Retinal pigment epithelial cell (primary cell): ENCODE results near the gene CAMSAP3.

Experiments
- DNase-seq: peaks from one replicate; pipeline ENCODE4 v3.0.0-alpha.2; 2010; ENCODE audit warnings: low read depth
- H3K4me3 ChIP-seq: 2 replicates; pipeline ENCODE4 v1.5.1; 2011; ENCODE audit warnings: mild to moderate bottlenecking, low read length, control low read depth, moderate library complexity
- TF ChIP-seq, protein P1 (sequence below): conservative IDR thresholded peaks from 2 replicates; pipeline ENCODE4 v1.5.1; 2011; ENCODE audit warnings: low read depth, low read length, control low read depth, inconsistent platforms

The CAMSAP3 gene

DNA sequence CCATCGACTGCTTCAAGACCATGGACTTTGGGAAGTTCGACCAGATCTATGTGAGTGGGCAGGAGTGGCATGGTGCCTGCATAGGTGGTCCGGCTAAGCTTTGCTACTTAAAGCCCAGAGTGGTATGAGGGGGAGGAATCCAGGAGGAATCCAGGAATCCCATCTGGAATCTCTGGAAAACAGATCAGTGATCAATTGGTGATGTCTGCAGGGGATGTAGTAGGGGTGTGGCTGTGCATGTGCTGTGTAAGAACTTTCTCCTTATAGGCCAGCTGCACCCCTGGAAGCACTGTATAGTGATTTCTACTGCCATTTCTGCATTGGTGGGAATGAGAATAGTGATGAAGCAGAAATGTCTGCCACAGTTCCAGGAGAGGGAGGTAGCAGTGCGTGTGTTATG, 36.6 kb upstream of the CAMSAP3 start:
- TF ChIP-seq, protein P1, sequence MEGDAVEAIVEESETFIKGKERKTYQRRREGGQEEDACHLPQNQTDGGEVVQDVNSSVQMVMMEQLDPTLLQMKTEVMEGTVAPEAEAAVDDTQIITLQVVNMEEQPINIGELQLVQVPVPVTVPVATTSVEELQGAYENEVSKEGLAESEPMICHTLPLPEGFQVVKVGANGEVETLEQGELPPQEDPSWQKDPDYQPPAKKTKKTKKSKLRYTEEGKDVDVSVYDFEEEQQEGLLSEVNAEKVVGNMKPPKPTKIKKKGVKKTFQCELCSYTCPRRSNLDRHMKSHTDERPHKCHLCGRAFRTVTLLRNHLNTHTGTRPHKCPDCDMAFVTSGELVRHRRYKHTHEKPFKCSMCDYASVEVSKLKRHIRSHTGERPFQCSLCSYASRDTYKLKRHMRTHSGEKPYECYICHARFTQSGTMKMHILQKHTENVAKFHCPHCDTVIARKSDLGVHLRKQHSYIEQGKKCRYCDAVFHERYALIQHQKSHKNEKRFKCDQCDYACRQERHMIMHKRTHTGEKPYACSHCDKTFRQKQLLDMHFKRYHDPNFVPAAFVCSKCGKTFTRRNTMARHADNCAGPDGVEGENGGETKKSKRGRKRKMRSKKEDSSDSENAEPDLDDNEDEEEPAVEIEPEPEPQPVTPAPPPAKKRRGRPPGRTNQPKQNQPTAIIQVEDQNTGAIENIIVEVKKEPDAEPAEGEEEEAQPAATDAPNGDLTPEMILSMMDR: no peak
- no peak overlapping the region for H3K4me3 ChIP-seq
- no peak for DNase-seq

DNA sequence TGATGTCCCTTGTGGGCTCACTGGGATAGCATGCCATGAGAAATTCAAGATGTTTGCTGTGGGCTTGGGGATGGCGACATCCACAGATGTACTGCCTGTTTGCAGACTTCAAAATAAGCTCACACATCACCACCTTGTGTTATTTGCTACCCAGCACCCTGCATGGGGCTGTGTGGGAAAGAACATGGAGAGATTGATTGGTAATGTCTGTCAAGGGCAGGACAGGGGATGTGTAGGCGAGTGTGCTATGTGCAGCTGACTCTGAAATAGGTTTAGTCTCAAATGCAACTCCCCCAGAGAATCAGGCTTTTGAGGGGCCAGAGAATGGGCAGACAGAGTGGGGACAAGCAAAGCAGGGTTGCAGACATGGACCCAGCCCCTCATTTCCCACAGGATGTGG, 35.4 kb upstream of the CAMSAP3 start:
- H3K4me3 ChIP-seq: no peak overlapping the region
- DNase-seq: no peak
- TF ChIP-seq, protein P1: no peak

DNA sequence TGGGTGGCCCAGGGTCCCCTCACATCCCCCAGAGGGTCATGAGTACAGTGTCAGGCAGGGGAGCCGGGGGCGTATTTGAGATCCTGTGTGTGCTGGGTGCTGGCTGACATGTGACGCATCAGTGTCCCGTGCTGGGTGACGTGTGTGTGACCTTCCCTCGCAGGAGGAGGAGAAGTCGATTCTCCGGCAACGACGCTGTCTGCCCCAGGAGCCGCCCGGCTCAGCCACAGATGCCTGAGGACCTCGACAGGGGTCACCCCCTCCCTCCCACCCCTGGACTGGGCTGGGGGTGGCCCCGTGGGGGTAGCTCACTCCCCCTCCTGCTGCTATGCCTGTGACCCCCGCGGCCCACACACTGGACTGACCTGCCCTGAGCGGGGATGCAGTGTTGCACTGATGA, 34.3 kb upstream of the CAMSAP3 start:
- H3K4me3 ChIP-seq: no peak overlapping the region
- DNase-seq: no peak
- TF ChIP-seq, protein P1: no peak

DNA sequence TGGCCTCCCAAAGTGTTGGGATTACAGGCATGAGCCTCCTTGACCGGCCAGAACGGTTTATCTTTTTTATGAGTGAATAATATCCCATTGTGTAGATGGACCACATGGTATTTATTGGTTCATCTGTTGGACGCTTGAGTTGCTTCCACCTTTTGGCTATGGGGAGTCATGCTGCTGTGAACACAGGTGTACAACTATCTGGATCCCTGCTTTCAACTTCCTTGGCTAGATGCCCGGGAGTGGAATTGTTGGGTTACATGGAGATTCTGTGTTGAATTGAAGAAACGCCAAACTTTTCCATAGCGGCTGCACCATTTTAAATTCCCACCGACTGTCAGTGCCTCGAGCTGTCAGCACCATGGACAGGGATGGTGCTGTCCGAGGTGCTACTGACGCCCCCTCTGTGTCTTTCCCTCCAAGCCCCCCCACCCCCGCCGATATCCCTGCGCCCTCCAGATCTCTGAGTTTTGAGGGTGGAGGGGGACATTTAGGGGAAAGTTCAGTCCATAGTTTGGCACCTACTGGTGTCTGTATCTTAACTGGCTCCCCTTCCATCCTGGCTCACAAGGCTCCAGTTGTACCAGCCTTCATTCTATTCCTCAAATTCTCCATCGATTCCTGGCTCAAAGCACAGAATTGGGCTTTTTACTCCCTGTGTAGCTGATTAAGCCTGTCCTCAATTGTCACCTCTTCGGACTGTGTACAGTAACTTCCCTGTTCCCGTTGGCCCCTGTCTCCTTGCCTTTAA, 32.8 kb upstream of the CAMSAP3 start:
- TF ChIP-seq, protein P1: no peak
- DNase-seq: no peak
- H3K4me3 ChIP-seq: no peak overlapping the region

DNA sequence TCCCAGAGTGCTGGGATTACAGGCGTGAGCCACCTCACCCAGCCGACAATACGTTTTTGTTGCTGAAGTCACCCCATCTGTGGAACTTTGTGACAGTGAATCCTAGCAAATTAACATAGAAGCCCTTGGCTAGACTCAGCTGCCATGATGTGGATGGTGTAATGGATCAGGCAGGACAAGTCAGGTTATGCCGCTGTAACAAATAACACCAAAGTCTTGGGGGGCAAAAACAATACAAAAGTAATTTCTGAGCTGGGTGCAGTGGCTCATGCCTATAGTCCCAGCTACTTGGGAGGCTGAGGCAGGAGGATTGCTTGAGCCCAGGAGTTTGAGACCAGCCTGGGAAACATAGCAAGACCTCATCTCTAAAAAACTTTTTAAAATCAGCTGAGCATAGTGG, 30.8 kb upstream of the CAMSAP3 start:
- TF ChIP-seq, protein P1: no peak
- no peak overlapping the region for H3K4me3 ChIP-seq
- DNase-seq: no peak

DNA sequence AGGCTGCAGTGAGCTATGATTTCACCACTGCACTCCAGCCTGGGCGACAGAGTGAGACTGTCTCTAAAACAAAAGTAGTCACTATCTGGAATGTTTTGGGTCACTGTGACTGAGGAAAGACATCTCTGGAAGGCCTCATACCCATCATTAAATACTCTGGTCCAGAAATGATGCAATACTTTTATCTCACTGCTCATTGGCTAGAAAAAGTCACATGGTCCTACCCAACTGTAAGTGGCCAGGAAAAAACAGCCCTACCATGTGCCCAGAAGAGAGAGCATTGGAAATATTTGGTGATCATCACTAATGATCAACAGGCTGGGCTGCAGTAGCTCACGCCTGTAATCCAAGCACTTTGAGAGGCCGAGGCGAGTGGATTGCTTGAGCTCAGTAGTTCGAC, 30.3 kb upstream of the CAMSAP3 start:
- TF ChIP-seq, protein P1: no peak
- no peak for DNase-seq

DNA sequence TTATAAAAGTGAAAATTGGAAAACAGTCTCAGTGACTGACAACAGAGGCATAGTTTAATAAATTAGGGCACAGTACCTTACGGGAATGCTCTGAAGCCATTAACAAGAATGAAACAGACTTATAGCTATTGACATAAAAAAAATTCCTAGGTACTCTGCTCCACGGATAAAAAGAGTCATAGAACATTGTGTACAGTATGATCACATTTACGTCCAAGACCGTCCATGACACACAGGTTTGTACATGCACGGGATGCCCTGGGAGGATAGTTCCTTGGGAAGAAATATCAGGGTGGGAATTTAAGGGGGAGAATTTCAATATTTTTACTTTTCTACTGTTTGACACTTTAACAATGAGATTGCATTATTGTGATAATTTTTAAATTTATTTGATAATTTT, 24.9 kb upstream of the CAMSAP3 start:
- H3K4me3 ChIP-seq: no peak overlapping the region
- TF ChIP-seq, protein P1: no peak
- DNase-seq: no peak

More for the DNA sequence above, 30.3 kb upstream of the CAMSAP3 start:
- H3K4me3 ChIP-seq: no peak overlapping the region
